ENCODE measurements around the gene PLEKHM2.
"Not testable (repeated sequence)": the region's sequence is repeated elsewhere in the genome, so short reads cannot be mapped to it uniquely, and the experiment has no call there.

The PLEKHM2 gene

DNA sequence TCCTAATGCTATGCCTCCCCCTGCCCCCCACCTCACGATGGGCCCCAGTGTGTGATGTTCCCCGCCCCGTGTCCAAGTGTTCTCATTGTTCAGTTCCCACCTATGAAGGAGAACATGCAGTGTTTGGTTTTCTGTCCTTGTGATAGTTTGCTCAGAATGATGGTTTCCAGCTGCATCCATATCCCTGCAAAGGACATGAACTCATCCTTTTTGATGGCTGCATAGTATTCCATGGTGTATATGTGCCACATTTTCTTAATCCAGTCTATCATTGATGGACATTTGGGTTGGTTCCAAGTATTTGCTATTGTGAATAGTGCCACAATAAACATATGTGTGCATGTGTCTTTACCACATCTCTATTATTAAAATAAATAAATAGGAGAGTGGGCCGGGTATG is 15.2 kb downstream of the PLEKHM2 start:
- not testable (repeated sequence) for DNase-seq (ENCODE audit: low read depth in 4 of 4, low spot score in 1 of 4)

DNA sequence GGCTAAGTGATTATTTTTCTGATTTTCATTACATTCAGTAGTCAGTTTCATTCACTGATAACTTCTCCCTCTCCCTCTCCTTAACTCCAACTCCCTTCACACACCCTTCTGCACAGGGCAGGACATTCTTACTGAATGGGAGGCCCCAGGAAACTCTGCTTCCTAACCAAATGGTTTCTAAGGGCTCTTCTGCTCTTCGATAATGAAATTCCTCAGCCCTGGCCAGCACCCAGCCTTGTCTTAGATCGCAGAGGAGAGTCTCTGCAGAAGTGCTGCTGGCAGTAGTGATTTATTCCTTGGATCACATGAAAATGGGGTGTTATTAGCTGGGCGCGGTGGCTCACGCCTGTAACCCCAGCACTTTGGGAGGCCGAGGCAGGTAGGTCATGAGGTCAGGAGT is 16.4 kb downstream of the PLEKHM2 start:
- no peak for DNase-seq (ENCODE audit: low read depth in 4 of 4, low spot score in 1 of 4)

DNA sequence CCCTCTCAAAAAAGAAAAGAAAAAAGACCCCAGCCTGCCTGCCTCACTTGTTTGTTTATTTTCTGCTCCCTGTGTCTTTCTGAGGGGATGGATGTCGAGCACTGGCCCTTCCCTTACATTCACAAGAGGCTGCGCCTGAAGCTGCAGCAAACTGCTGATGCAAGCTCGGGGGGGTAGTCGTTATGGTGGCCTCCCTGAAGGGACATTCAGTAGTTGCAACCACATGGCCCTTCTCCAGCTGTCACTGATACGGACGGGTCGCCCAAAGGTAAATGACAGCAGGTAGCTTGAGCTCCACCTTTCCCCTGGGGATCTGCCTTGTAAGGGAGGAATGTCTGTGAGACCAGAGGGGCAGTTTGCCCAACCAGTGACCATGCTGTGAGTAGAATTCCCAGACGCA is 17.7 kb downstream of the PLEKHM2 start:
- no peak for DNase-seq (ENCODE audit: low read depth in 4 of 4, low spot score in 1 of 4)

DNA sequence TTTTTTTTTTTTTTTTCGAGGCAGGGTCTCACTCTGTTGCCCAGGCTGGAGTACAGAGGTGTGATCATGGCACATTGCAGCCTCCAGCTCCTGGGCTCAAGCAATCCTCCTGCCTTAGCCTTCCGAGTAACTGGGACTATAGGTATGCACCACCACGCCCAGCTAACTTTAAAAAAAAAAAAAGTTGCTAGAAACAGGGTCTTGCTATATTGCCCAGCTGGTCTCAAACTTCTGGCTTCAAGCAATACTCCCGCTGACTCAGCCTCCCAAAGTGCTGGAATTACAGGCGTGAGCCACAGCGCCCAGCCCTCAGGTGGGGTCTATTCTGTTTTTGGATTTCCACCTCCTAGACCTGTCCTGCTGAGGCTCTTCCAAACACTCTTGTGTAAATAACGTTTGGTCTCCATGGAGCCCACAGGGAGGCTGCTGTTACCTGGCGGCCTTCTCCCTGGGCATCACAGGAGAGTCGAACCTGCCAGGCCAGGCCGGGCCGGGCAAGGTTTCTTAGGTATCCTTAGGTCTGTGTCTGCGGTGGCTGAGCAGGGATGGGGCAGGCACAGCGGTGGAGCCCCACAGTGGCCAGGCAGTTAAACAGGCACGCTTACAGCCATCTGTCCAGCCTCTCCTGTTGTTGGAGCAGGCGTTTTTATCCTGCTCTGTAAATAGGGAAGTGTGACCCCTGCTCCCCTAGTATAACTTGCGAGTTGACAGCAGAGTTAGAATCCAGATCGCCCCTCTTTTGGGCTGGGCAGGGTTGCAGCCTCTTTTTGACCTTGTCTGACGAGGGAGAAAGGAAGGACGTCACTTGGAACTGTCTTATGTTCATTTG is 18.8 kb downstream of the PLEKHM2 start:
- DNase-seq (ENCODE audit: low read depth in 4 of 4, low spot score in 1 of 4): no peak

DNA sequence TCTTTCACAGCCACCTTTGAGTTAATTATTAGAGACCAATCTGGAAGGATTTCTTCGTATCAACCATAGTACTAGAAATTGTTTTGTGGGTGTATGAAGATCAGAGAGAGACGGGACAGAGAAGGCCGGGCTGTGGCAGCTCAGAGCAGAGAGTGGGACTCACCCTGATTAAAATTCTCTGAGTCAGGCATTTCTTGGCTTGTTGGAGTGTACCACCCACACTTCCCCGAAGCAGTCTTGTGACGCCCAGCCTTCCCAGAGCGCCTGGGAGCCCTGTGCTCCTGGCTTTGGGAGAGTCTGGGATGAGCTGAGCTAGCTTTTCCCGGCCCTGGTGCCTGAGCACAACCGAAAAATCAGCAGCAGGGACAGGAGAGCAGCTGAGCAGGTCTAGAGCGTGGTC is 19.4 kb downstream of the PLEKHM2 start:
- no peak for DNase-seq (ENCODE audit: low read depth in 4 of 4, low spot score in 1 of 4)

DNA sequence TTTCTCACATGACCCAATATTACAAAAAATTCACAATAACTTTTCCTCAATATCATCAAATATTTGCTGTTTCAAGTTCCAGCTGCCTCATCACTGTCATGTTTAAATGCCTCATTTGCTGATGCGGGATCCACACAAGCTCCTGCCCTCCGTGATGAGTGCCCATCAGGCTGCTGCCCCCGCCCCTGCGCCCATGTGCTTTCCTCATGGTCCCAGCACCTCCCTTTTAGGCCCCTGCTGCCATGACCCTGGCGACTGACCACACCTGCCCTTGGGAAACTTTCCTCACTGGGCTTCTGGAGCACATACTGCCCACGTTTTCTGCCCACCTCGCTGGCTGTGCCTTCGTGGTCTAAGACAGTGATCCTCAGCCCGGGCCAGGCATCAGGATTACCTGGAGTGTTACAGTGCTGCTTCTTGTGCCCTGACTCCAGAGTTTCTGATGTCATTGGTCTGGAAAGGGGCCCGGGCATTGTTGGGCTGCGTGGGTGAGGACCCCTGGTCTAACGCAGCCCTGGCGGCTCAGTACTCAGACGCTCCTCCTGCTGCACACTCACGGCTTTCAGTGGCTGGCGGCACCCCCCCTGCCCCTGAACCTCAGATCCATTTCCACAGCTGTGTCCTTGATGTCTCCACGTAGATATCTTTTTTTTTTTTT is 20.5 kb downstream of the PLEKHM2 start:
- no peak for DNase-seq (ENCODE audit: low read depth in 4 of 4, low spot score in 1 of 4)

DNA sequence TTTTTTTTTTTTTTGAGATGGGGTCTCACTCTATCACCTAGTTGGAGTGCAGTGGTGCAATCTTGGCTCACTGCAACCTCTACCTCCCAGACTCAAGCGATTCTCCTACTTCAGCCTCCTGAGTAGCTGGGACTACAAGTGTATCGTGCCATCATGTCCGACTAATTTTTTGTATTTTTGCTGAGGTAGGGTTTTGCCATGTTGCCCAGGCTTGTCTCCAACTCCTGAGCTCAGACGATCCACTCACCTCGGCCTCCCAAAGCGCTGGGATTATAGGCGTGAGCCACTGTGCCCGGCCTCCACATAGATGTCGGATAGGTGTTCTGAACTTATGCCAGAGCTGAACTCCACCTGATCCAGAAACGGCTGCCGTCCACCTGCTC is 21.1 kb downstream of the PLEKHM2 start:
- no peak for DNase-seq (ENCODE audit: low read depth in 4 of 4, low spot score in 1 of 4)

DNA sequence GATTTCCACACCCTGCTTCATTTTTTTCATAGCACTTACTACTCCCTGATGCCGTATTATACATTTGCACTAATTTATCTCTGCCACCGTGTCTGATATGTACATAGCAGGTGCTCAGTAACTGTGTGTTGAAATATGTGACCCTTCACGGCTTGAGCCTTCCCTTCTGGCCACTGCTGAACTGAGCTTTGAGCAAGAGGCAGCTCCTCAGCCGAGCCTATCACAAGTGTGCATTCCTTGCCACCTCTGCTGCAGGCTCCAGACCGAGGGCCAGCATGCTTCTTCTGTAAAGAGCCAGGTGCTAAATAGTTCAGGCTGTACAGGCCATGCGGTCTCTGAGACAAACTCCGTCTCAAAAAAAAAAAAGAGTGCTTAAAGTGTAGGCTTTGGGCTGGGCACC is 22.6 kb downstream of the PLEKHM2 start:
- DNase-seq (ENCODE audit: low read depth in 4 of 4, low spot score in 1 of 4): no peak

DNA sequence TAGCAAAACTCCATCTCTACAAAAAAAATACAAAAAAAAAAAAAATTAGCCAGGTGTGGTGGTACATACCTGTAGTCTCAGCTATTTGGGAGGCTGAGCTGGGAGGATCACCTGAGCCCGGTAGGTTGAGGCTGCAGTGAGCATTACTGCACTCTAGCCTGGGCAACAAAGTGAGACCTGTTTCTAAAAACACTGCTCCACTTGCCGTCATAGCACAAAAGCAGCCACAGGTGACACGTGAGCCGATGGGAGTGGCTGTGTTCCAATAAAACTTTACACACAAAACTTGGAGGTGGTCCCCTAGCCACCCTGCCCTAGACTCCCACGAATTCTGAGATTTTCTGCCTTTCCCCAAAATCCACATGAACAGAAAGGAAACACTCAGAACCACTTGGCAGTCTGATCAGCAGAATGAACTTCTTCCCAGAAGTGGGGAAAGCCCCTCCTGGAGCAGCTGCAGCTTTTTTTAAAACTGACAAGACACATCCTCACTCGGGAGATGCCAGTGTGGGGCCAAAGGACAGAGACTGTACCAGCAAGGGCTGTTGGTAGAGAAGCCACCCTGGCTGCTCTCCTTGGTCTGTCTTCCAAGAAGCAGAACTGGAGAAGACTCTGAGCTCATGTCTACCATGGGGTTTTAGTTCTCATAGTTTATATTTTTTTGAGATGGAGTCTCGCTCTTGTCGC is 23.3 kb downstream of the PLEKHM2 start:
- DNase-seq (ENCODE audit: low read depth in 4 of 4, low spot score in 1 of 4): no peak

DNA sequence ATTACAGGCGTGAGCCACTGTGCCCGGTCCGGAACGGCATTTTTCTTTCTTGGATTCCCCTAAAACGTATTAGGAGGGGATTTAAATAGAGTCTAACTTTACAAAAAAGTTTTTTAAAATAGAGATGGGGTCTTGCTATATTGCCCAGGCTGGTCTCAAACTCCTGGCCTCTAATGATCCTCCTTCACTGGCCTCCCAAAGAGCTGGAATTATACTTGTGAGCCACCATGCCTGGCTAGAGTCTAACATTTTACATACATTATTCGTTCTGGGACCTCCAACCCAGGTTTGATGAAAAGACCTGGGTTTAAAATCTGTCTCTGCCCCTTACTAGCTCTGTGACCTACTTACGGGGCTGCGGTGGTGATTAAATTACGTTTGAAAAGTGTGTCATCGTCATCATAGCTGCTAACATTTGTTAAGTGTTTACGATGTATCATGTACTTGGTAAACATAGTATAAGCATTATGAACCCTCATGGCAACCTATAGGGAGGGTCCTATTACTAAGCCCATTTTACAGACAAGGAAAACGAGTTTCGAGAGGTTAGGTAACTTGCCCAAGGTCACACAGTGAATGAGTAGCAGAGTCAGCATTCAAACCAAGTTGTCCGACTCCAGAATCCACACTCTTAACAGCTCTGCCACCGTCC is 24.5 kb downstream of the PLEKHM2 start:
- DNase-seq (ENCODE audit: low read depth in 4 of 4, low spot score in 1 of 4): no peak

DNA sequence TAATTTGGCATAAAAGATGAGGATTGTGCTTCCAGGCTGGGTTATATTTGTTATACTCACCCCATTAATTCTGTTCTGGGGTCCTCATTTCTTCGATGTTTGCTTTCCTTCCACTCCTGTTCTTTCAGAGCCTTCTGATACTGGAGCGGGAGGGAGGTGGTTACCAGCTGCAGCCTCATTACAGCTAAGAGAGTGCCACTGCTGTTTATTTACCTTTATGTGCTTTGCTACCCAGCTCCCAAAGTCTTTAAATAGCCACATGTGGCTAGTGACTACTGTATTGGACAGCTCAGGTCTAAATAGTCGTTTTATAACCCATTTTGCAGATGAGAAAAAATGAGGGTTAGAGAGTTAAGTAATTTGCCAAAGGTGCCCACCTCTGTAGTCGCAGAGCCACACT is 25.1 kb downstream of the PLEKHM2 start:
- DNase-seq (ENCODE audit: low read depth in 4 of 4, low spot score in 1 of 4): no peak

DNA sequence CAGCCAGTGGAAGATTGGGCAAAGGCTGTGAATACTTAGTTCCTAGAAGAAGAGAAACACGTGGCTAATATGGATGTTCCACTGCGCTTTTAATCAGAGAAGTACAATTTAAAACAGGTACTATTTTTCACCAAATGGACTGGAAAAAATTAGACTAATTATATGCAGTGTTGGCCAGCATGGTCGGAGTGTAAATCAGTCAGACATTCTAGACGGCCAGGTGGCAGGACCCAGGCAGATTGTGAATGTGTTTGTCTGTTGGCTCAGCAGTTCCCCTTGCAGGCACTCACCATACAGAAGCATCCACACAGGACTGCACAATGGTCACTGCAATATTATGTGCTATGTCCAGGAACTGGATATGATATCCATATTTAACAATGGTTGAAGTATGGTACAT is 28.0 kb downstream of the PLEKHM2 start:
- DNase-seq (ENCODE audit: low read depth in 4 of 4, low spot score in 1 of 4): no peak

DNA sequence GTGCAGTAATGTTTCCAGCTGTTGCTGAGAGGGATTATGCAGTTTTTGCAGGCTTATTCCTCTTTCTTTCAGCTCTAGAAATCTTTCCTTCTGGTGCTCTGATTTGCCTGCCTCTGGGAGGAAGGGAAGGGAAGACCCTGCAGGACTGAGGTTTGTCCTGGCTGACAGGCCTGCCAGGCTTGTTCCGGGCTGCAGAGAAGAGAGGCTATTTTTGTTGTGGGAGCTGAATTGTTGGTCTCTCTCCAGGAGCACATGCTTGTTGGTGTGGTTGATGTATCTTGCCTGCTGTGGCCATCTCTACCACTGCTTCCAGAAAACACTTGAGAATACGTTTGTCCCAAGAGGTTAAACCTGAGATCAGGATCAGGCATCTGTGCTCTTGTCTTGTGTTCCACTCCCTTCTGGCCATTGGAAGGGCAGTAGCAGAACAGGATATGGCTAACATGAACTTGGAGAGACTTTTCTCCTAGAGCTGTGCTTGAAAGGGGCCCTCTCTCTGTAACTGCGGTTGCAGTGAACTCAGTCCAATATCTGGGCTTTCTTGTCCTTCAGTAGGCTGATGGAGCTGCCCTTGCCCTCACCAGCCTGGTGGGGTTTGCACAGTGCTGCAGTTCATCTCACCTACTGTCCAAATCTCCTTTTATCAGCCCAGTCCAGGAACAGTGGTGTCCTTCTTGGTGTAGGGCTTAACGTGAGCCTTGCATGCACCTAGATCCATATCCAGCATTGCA is 30.5 kb downstream of the PLEKHM2 start:
- no peak for DNase-seq (ENCODE audit: low read depth in 4 of 4, low spot score in 1 of 4)

DNA sequence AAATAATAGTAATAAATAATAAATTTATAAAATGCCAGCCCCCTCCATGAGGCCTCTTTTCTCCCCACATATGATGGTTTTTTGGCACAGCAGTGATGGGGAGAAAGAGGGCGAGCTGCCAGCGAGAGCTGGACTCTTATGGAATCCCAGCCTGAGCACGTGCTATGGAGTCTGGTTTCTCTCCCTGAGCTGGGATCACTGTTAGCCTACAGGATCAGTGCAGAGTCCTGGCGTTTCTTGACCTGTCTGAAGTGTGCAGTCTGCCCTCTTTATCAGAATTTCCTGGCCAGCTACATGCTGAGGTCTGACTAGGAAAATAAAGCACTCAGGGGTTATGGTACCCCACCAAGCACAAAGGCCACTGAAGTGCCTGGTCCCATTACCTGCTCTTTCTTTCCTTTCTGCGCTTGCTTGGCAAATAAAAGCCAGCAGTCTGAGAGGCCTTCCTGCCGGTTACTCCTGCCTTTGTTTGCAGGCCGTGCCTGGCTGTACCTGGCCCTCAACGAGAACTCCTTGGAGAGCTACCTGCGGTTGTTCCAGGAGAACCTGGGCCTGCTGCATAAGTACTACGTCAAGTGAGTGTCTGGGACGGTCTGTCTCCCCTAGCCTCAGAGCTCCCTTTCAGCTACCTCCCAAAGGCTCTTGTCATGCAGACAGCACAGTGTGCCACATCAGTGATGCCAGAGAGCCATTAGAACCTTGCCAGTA is 33.5 kb downstream of the PLEKHM2 start:
- no peak for DNase-seq (ENCODE audit: low read depth in 4 of 4, low spot score in 1 of 4)

DNA sequence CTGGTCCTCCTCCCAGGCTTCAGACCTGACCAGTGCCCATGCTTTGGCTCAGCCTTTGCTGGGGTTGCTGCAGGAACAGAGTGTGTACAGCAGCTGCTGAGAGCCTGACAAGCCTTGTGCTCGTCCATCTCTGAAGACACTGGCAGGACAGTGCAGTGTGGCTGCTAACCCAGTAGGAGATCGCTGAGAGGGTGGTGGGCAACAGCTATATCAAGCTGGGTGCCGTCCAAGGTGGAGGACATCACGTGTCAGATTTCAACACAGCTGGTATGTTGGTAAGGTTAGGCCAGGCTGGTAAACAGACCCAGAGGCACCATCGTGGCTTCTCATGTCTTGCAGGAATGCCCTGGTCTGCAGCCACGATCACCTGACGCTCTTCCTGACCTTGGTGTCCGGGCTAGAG is 34.1 kb downstream of the PLEKHM2 start:
- DNase-seq (ENCODE audit: low read depth in 4 of 4, low spot score in 1 of 4): no peak

DNA sequence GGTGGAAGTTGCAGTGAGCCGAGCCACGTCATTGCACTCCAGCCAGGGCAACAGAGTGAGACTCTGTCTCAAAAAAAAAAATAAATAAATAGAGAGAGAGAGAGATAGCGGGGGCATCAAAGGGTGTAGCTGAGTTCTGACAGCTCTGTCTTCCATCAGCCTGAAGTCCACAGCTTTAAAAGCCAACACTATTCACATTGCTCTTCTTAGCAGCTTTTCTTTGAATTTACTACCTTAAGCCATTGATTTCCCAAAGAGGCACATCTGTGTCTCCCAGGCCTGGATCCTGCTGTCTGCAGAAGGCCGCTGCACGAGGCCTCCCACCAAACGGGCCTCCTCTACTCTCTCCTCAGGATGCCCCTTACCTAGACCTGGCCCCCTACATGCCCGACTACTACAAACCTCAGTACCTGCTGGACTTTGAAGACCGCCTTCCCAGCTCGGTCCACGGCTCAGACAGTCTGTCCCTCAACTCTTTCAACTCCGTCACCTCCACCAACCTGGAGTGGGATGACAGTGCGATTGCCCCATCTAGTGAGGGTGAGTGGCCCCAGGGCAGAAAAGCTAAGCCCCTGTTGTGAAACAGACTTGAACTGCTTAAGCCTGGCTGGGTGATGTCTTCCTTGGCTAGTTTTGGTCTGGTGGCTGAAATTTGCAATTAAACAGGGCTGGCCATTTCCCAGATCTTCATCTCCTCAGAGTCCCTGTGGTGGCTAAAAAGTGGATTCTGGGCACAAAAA is 35.4 kb downstream of the PLEKHM2 start:
- no peak for DNase-seq (ENCODE audit: low read depth in 4 of 4, low spot score in 1 of 4)

DNA sequence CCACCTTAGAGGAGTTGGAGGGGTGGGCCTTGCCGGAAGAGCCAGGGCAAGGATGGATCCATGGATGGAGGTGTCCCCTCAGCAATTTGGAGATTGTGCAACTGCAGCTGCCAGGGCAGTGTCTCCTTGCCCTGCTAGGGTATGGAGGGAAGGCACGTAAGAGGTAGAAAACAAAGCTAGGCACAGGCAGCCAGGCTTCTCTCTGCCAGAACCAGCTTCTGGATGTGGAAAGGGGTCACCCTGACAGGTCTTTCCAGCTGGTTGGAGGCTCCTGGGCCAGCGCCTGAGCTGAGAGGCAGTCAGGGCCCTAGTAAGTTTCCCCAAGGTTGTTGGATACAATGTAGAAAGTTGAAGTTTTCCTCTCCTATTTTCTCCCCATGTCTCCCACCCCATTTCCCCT is 36.7 kb downstream of the PLEKHM2 start:
- DNase-seq (ENCODE audit: low read depth in 4 of 4, low spot score in 1 of 4): no peak

DNA sequence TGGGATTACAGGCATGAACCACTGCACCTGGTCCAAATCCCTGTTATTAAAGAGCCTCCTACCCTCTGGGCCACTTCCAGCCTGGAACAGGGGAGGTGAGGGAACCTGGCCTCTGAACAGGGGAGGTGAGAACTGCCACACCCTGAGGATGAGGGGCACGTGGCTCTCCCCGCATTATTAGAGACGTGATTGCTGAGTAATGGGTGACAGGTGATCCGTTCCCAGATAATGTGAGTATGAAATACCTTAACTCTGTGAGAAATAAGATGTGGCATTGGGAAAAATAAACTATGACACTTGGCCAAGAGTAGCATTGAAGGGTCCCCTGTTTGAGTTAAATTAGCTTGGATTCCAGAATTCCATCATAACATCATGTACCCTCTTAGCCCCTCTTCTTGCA is 38.3 kb downstream of the PLEKHM2 start:
- no peak for DNase-seq (ENCODE audit: low read depth in 4 of 4, low spot score in 1 of 4)

DNA sequence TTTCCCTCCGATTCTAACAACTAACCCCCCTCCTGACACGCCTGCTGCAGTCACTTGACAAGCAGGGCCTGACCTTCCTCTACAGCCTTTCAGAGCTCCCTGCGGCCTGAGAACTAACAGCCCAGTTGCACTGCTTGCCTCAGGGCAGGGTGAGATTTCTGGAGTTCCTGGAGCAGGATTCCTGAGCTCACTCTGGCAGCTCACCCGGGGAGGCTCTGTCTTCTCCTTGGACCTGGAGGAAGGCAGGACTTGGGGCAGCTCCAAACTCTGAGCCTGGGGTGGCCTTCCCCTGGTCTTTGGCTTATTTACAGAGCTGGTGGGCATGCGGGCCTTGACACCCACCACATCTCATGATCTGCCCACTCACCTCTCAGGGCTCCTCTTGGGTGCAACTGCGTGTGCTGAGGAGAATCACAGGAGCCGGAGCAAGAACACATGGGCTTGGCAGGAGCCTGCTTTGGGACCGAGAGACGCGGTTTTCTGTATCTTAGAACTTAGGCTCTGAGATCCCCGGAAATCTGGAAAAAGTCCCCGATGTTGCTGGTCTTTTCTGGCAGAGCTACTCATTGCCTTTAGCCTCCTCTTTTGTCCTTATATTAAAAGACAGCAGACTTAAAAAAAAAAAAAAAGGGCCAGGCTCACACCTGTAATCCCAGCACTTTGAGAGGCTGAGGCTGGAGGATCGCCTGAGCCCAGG is 38.9 kb downstream of the PLEKHM2 start:
- DNase-seq (ENCODE audit: low read depth in 4 of 4, low spot score in 1 of 4): no peak
